Hepatic stellate cell (primary cell): ENCODE measurements around the gene PLXNB3.
"Not testable (repeated sequence)": the region's sequence is repeated elsewhere in the genome, so short reads cannot be mapped to it uniquely, and the experiment has no call there.

Source experiments
- DNase-seq: peaks from one replicate; pipeline ENCODE4 v3.0.0; 2011; ENCODE audit warnings: low spot score

PLXNB3 gene

DNA sequence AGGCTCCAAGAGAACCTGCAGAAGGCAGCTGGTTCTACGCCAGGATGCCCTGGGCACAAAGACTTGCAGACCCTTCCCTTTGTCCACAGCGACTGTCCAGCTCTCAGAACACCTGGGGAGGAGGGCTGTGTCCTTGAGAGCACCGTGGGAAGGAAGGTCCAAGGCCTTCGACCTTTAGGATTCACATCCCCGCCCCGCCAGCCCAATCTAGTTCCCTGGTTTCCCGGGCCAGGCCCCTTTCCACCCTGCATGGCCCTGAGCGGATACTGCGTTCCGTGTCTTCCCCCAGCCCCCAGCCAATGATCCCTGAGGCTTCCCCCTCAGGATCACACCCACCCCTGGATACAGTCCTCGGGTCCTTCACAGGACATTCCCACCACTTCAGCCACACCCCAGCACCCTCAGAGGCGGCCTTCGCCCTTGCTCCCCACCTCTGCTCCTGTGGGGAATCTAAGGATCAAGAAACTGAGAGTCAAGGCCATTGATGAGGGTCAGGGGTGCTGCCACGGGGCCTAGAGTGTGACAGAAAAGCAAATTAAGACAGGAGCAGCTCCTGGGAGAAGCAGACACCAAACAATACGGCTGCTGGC, 30.3 kb upstream of the PLXNB3 start:
- DNase-seq = no peak

DNA sequence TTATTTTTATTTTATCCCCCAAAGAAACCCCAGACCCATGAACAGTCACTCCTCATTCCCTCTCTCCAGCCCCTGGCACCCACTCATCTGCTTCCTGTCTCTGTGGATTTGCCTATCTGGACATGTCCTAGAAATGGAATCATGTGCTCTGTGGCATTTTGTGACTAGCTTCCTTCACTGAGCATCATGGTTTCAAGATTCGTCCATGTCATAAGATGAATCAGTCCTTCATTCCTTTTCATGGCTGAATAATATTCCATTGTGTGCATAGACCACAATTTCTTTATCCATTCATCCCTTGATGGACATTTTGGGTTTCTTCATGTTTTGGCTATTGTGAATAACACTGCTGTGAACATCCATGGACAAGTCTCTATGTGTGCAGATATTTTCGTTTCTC, 29.2 kb upstream of the PLXNB3 start:
- DNase-seq = no peak

GRCh38 chrX:153735274-153735673, 28.8 kb upstream of the PLXNB3 start:
- no peak for DNase-seq

- no peak for DNase-seq
These were observed 27.8 kb upstream of the PLXNB3 start for GRCh38 chrX:153736071-153736820.

GRCh38 chrX:153736871-153737441, 27.1 kb upstream of the PLXNB3 start:
- DNase-seq = no peak

GRCh38 chrX:153738056-153738605, 25.9 kb upstream of the PLXNB3 start:
- DNase-seq = no peak

GRCh38 chrX:153739754-153740486, 24.1 kb upstream of the PLXNB3 start:
- DNase-seq = no peak

DNA sequence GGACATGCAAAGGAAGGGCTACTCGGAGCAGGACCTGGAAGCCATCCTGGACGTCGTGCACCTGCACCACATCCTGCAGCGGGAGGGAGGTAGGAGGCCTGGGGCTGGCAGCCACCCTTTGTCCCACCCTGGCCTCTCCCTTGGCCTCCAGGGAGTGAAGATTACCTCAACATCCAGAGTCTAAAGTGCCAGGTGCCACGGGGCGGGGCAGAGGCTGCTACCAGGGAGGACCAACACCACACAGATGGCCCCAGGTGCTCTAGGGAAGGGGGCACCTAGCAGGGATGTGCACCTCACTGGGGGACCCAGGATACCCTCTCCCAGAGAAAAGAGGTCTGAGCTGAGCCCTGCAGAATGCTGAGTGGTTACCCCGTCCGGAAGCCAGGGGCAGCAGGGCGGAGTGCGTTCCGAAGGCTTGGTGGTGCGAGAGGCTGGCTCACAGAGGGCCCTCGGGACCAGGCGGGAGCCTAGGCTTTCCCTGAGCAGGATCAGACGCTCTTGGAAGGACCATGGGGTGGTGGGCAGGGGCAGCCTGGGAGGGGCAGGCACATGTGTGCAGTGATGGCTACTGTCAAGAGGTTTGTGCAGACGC, 23.3 kb upstream of the PLXNB3 start:
- no peak for DNase-seq

- DNase-seq = no peak
These were observed 22.6 kb upstream of the PLXNB3 start for GRCh38 chrX:153741446-153741845.

- DNase-seq = not testable (repeated sequence)
These were observed 21.9 kb upstream of the PLXNB3 start for GRCh38 chrX:153742111-153742510.

DNA sequence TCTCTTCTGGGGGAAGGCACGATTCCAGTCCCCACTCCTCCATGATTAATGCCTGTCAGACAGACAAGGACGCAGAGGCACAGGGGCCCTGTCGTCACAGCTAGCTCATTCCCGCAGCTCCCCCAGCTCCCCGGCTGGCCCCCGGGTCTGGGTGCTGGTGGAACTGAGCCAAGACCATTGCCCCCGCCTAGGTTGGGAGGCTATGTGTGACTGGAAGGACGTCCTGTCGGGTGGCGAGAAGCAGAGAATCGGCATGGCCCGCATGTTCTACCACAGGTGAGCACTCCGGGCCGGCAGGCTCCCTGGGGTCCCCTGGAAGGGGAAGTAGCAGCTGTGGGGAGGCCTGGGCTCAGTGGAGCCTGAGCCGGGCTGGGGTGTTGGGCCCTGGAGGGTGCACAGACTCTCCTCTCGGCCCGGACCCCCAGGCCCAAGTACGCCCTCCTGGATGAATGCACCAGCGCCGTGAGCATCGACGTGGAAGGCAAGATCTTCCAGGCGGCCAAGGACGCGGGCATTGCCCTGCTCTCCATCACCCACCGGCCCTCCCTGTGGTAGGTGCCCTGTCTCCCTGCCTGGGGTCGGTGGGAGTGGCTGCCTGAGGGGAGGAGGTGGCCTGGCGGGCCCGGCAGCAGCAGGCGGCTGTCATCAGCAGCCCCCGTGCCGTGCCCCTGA, 21.1 kb upstream of the PLXNB3 start:
- not testable (repeated sequence) for DNase-seq

GRCh38 chrX:153743468-153744209, 20.4 kb upstream of the PLXNB3 start:
- DNase-seq = not testable (repeated sequence)

GRCh38 chrX:153744210-153745066, 19.6 kb upstream of the PLXNB3 start:
- DNase-seq = no peak

- DNase-seq = not testable (repeated sequence)
These were observed 19.0 kb upstream of the PLXNB3 start for GRCh38 chrX:153745067-153745433.

DNA sequence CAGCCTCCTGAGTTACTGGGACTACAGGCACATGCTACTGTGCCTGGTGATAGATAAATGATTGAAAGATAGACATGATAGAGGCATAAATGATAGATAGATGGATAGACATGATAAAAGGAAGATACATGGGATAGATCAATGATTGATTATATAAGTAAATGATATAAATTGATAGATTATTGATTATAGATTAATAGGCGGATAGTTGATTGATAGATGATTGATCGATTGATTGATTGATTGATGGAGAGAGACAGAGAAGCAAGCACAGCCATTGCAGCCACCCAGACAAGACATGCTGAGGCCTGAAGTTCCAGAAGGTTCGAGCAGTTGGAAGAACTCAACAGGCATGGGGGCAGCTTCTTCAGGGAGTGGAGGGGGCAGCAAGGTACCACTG, 17.7 kb upstream of the PLXNB3 start:
- no peak for DNase-seq

DNA sequence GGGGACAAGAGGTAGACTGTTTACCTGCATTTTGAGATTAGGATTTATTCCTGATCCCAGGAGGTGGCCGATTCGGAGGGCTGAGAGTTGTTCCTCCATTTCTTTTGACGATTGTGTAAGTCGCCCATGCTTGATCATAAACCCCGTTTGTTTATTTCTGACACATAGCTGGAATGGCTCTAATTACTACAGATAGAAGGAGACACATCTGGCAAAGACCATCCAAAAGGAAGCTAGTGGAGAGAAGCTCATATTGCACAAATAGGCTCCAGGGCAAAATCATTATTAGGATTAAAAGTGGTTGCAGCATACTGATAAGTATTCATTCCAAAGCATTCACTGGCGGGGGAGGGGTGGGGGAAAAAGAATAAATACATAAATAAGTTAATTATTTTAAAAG, 17.1 kb upstream of the PLXNB3 start:
- not testable (repeated sequence) for DNase-seq

GRCh38 chrX:153749017-153749416, 15.0 kb upstream of the PLXNB3 start:
- not testable (repeated sequence) for DNase-seq

DNA sequence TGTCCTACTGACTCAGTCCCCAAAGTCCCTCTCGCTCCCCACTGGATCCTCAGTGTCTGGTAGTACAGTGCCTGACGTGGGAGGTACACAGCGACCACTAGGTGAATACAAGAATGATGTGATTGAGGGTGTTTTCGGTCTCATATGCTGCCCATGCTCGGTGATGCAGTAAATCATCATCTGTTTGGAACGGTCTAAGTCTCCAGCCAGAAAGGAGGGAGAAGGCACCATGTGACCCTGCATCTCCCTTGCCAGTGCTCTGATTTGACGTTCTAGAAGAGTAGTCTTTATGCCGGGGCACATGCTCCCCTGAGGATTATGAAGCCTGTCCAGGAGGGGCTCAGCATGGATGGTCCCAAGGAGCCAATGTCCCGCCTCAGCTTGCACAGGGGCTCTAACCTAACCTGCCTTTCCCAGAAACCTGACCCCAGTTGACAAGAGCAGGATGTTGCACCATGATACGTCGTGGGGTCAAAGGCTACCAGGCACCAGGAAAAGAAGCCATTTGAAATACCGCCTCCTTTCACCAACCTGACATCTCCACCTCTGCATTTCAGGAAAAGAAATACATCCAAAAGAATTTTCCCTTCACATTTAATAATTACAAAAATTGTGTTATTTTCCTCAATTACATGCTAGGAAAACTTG, 13.8 kb upstream of the PLXNB3 start:
- DNase-seq = no peak

GRCh38 chrX:153755136-153755535, 8.9 kb upstream of the PLXNB3 start:
- DNase-seq = no peak
